Esophagus muscularis mucosa (tissue), 4 donors: Measurements from ENCODE around the gene HOXC5.

ENCODE experiments used
- CTCF ChIP-seq, 3 experiments: fragments of 200-600 bp in 2 of 3; fragments of 450-650 bp in 1 of 3; sonication (generic) in 2 of 3; IDR thresholded peaks; one replicate each; pipeline ENCODE4 v1.5.1; 2017 to 2019; ENCODE audit warnings: antibody characterized with exemption in 3 of 3, mild to moderate bottlenecking in 2 of 3, moderate library complexity in 1 of 3
- EP300 ChIP-seq: sonication (generic); formaldehyde crosslinking; IDR thresholded peaks from one replicate; pipeline ENCODE4 v1.6.1; 2017; ENCODE audit warnings: antibody characterized with exemption
- POLR2A ChIP-seq: fragments of 450-650 bp; IDR thresholded peaks from one replicate; pipeline ENCODE4 v1.6.1; 2017; ENCODE audit warnings: antibody characterized with exemption, moderate library complexity, mild to moderate bottlenecking, low read depth

- TF ChIP-seq POLR2A, result no peak
- no peak for TF ChIP-seq EP300
- TF ChIP-seq CTCF (IDR thresholded peaks at IDR 0.05), result no peak
These were observed 11.3 kb upstream of the HOXC5 start for GRCh38 chr12:54021432-54022013.
